ENCODE measurements around the gene ZNF888.
"Not testable (repeated sequence)": the region's sequence is repeated elsewhere in the genome, so short reads cannot be mapped to it uniquely, and the experiment has no call there.

DNA sequence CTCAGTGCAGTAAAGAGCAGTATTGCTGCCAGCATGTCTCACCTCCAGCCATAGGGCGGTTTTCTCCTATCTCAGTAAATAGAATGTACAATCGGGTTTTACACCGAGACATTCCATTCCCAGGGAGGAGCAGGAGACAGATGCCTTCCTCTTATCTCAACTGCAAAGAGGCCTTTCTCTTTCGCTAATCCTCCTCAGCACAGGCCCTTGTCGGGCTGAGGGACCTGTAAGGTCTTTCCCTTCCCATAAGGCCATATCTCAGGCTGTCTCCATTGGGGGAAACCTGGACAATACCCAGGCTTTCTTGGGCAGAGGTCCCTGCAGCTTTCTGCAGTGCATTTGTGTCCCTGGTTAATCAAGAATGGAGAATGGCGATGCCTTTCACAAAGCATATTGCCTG is 50.2 kb downstream of the ZNF888 start:
- TF ChIP-seq, protein P1, sequence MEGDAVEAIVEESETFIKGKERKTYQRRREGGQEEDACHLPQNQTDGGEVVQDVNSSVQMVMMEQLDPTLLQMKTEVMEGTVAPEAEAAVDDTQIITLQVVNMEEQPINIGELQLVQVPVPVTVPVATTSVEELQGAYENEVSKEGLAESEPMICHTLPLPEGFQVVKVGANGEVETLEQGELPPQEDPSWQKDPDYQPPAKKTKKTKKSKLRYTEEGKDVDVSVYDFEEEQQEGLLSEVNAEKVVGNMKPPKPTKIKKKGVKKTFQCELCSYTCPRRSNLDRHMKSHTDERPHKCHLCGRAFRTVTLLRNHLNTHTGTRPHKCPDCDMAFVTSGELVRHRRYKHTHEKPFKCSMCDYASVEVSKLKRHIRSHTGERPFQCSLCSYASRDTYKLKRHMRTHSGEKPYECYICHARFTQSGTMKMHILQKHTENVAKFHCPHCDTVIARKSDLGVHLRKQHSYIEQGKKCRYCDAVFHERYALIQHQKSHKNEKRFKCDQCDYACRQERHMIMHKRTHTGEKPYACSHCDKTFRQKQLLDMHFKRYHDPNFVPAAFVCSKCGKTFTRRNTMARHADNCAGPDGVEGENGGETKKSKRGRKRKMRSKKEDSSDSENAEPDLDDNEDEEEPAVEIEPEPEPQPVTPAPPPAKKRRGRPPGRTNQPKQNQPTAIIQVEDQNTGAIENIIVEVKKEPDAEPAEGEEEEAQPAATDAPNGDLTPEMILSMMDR (IDR thresholded peaks at IDR 0.05; ENCODE audit: low read length), result not testable (repeated sequence)
- not testable (repeated sequence) for TF ChIP-seq EZH2 (IDR thresholded peaks at IDR 0.05; ENCODE audit: borderline replicate concordance, low read length)

All from OCI-LY1 (cell line).